ENCODE results near the gene CD3G.

Gene CD3G

GRCh38 chr11:118349475-118349874, 5.3 kb downstream of the CD3G start:
- Histone ChIP-seq H3K4me1 (ENCODE audit: control insufficient read depth, insufficient read depth, low read length, unreplicated experiment) (no peaks in the 10 kb centered on the region), H3K4me3 (ENCODE audit: low read depth, low read length) (no peak overlapping the region), H3K36me3 (ENCODE audit: insufficient read depth, low read length) (no peaks in the 10 kb centered on the region), H2AFZ (ENCODE audit: low read length, unreplicated experiment) (no peak overlapping the region), H3K27me3 (ENCODE audit: insufficient read depth, low read length) (peaks cover 67% of the 10 kb centered on the region), H3K79me2 (ENCODE audit: control insufficient read depth, insufficient read depth, low read length, unreplicated experiment) (no peaks in the 10 kb centered on the region), H3K27ac (ENCODE audit: low read depth, low read length) (no peak overlapping the region)

GRCh38 chr11:118353084-118353710, 9.1 kb downstream of the CD3G start:
- H3K27ac ChIP-seq (ENCODE audit: low read depth, low read length), result no peak overlapping the region
- no peaks in the 10 kb centered on the region for H3K79me2 ChIP-seq (ENCODE audit: control insufficient read depth, insufficient read depth, low read length, unreplicated experiment)
- H3K27me3 ChIP-seq (ENCODE audit: insufficient read depth, low read length), result peaks cover 37% of the 10 kb centered on the region
- H2AFZ ChIP-seq (ENCODE audit: low read length, unreplicated experiment), result peak overlapping the region; percentile 22
- H3K4me1 ChIP-seq (ENCODE audit: control insufficient read depth, insufficient read depth, low read length, unreplicated experiment), result no peaks in the 10 kb centered on the region
- H3K36me3 ChIP-seq (ENCODE audit: insufficient read depth, low read length), result no peaks in the 10 kb centered on the region
- no peak overlapping the region for H3K4me3 ChIP-seq (ENCODE audit: low read depth, low read length)

- Histone ChIP-seq H3K27me3 (ENCODE audit: insufficient read depth, low read length) (no peaks in the 10 kb centered on the region), H3K36me3 (ENCODE audit: insufficient read depth, low read length) (no peaks in the 10 kb centered on the region), H3K79me2 (ENCODE audit: control insufficient read depth, insufficient read depth, low read length, unreplicated experiment) (peaks cover 35% of the 10 kb centered on the region), H3K27ac (ENCODE audit: low read depth, low read length) (no peak overlapping the region), H3K4me1 (ENCODE audit: control insufficient read depth, insufficient read depth, low read length, unreplicated experiment) (no peaks in the 10 kb centered on the region), H2AFZ (ENCODE audit: low read length, unreplicated experiment) (peak overlapping the region; percentile 67), H3K4me3 (ENCODE audit: low read depth, low read length) (no peak overlapping the region)
Observed at GRCh38 chr11:118358071-118358470, 13.9 kb downstream of the CD3G start.

- Histone ChIP-seq H3K36me3 (ENCODE audit: insufficient read depth, low read length) (no peaks in the 10 kb centered on the region), H2AFZ (ENCODE audit: low read length, unreplicated experiment) (peak within 1 kb of the TSS; percentile 99), H3K4me1 (ENCODE audit: control insufficient read depth, insufficient read depth, low read length, unreplicated experiment) (no peaks in the 10 kb centered on the region), H3K27ac (ENCODE audit: low read depth, low read length) (peak within 1 kb of the TSS; percentile 37; the same call in 1 of the 2 replicates), H3K4me3 (ENCODE audit: low read depth, low read length) (peak within 1 kb of the TSS; percentile 97), H3K79me2 (ENCODE audit: control insufficient read depth, insufficient read depth, low read length, unreplicated experiment) (peaks cover 37% of the 10 kb centered on the region), H3K27me3 (ENCODE audit: insufficient read depth, low read length) (no peaks in the 10 kb centered on the region)
Observed at GRCh38 chr11:118359295-118359958, 15.3 kb downstream of the CD3G start, which contains the start of gene UBE4A. Gene UBE4A, plus strand, starts transcription at chr11:118359600. Its CDS starts 5,481 bp downstream, at chr11:118365081.

- peaks cover 31% of the 10 kb centered on the region for H3K79me2 ChIP-seq (ENCODE audit: control insufficient read depth, insufficient read depth, low read length, unreplicated experiment)
- H3K4me3 ChIP-seq (ENCODE audit: low read depth, low read length), result no peak overlapping the region
- no peaks in the 10 kb centered on the region for H3K27me3 ChIP-seq (ENCODE audit: insufficient read depth, low read length)
- H2AFZ ChIP-seq (ENCODE audit: low read length, unreplicated experiment), result no peak overlapping the region
- no peak overlapping the region for H3K27ac ChIP-seq (ENCODE audit: low read depth, low read length)
- H3K36me3 ChIP-seq (ENCODE audit: insufficient read depth, low read length), result peaks cover 17% of the 10 kb centered on the region
- no peaks in the 10 kb centered on the region for H3K4me1 ChIP-seq (ENCODE audit: control insufficient read depth, insufficient read depth, low read length, unreplicated experiment)
Observed at GRCh38 chr11:118364956-118365615, 20.9 kb downstream of the CD3G start.

GRCh38 chr11:118366287-118366686, 22.1 kb downstream of the CD3G start:
- no peak overlapping the region for H3K4me3 ChIP-seq (ENCODE audit: low read depth, low read length)
- peaks cover 22% of the 10 kb centered on the region for H3K36me3 ChIP-seq (ENCODE audit: insufficient read depth, low read length)
- H3K27me3 ChIP-seq (ENCODE audit: insufficient read depth, low read length), result no peaks in the 10 kb centered on the region
- no peak overlapping the region for H3K27ac ChIP-seq (ENCODE audit: low read depth, low read length)
- peaks cover 19% of the 10 kb centered on the region for H3K79me2 ChIP-seq (ENCODE audit: control insufficient read depth, insufficient read depth, low read length, unreplicated experiment)
- no peaks in the 10 kb centered on the region for H3K4me1 ChIP-seq (ENCODE audit: control insufficient read depth, insufficient read depth, low read length, unreplicated experiment)
- H2AFZ ChIP-seq (ENCODE audit: low read length, unreplicated experiment), result no peak overlapping the region

GRCh38 chr11:118370774-118371173, 26.6 kb downstream of the CD3G start:
- Histone ChIP-seq H3K27ac (ENCODE audit: low read depth, low read length) (no peak overlapping the region), H3K36me3 (ENCODE audit: insufficient read depth, low read length) (peaks cover 46% of the 10 kb centered on the region)

GRCh38 chr11:118373263-118373662, 29.1 kb downstream of the CD3G start:
- H3K36me3 ChIP-seq (ENCODE audit: insufficient read depth, low read length), result peaks cover 39% of the 10 kb centered on the region
- no peaks in the 10 kb centered on the region for H3K27me3 ChIP-seq (ENCODE audit: insufficient read depth, low read length)
- H2AFZ ChIP-seq (ENCODE audit: low read length, unreplicated experiment), result no peak overlapping the region
- H3K27ac ChIP-seq (ENCODE audit: low read depth, low read length), result no peak overlapping the region
- no peaks in the 10 kb centered on the region for H3K4me1 ChIP-seq (ENCODE audit: control insufficient read depth, insufficient read depth, low read length, unreplicated experiment)
- H3K4me3 ChIP-seq (ENCODE audit: low read depth, low read length), result no peak overlapping the region
- H3K79me2 ChIP-seq (ENCODE audit: control insufficient read depth, insufficient read depth, low read length, unreplicated experiment), result no peaks in the 10 kb centered on the region

More at GRCh38 chr11:118370774-118371173, 26.6 kb downstream of the CD3G start:
- H3K27me3 ChIP-seq (ENCODE audit: insufficient read depth, low read length), result no peaks in the 10 kb centered on the region
- H3K4me1 ChIP-seq (ENCODE audit: control insufficient read depth, insufficient read depth, low read length, unreplicated experiment), result no peaks in the 10 kb centered on the region
- no peak overlapping the region for H3K4me3 ChIP-seq (ENCODE audit: low read depth, low read length)
- no peaks in the 10 kb centered on the region for H3K79me2 ChIP-seq (ENCODE audit: control insufficient read depth, insufficient read depth, low read length, unreplicated experiment)
- no peak overlapping the region for H2AFZ ChIP-seq (ENCODE audit: low read length, unreplicated experiment)

GRCh38 chr11:118373871-118374270, 29.7 kb downstream of the CD3G start:
- H3K36me3 ChIP-seq (ENCODE audit: insufficient read depth, low read length), result peaks cover 33% of the 10 kb centered on the region
- no peaks in the 10 kb centered on the region for H3K79me2 ChIP-seq (ENCODE audit: control insufficient read depth, insufficient read depth, low read length, unreplicated experiment)
- H2AFZ ChIP-seq (ENCODE audit: low read length, unreplicated experiment), result no peak overlapping the region
- no peaks in the 10 kb centered on the region for H3K4me1 ChIP-seq (ENCODE audit: control insufficient read depth, insufficient read depth, low read length, unreplicated experiment)
- H3K27me3 ChIP-seq (ENCODE audit: insufficient read depth, low read length), result no peaks in the 10 kb centered on the region
- no peak overlapping the region for H3K4me3 ChIP-seq (ENCODE audit: low read depth, low read length)
- H3K27ac ChIP-seq (ENCODE audit: low read depth, low read length), result no peak overlapping the region

GRCh38 chr11:118374729-118375128, 30.6 kb downstream of the CD3G start:
- Histone ChIP-seq H3K79me2 (ENCODE audit: control insufficient read depth, insufficient read depth, low read length, unreplicated experiment) (no peaks in the 10 kb centered on the region), H3K27ac (ENCODE audit: low read depth, low read length) (no peak overlapping the region), H3K36me3 (ENCODE audit: insufficient read depth, low read length) (peaks cover 35% of the 10 kb centered on the region), H3K4me1 (ENCODE audit: control insufficient read depth, insufficient read depth, low read length, unreplicated experiment) (no peaks in the 10 kb centered on the region), H3K4me3 (ENCODE audit: low read depth, low read length) (no peak overlapping the region), H2AFZ (ENCODE audit: low read length, unreplicated experiment) (no peak overlapping the region), H3K27me3 (ENCODE audit: insufficient read depth, low read length) (no peaks in the 10 kb centered on the region)

Data from ACC112 (cell line).